Suprapubic skin (tissue), 3 donors: ENCODE data around the gene GRIK4.
"Not testable (repeated sequence)": the region's sequence is repeated elsewhere in the genome, so short reads cannot be mapped to it uniquely, and the experiment has no call there.

Experiments
- POLR2A ChIP-seq, 2 donors: fragments of 450-650 bp; IDR thresholded peaks; one replicate each; pipeline ENCODE4 v1.6.1; 2017; ENCODE audit warnings: antibody characterized with exemption in 2 of 2, mild to moderate bottlenecking in 2 of 2, moderate library complexity in 2 of 2
- TF ChIP-seq, protein P1 (sequence below), 2 donors: fragments of 200-600 bp in 1 of 2; fragments of 450-650 bp in 1 of 2; sonication (generic) in 1 of 2; IDR thresholded peaks; one replicate each; pipeline ENCODE4 v1.5.1; 2016 to 2019; ENCODE audit warnings: antibody characterized with exemption in 2 of 2, mild to moderate bottlenecking in 1 of 2, moderate library complexity in 1 of 2

DNA sequence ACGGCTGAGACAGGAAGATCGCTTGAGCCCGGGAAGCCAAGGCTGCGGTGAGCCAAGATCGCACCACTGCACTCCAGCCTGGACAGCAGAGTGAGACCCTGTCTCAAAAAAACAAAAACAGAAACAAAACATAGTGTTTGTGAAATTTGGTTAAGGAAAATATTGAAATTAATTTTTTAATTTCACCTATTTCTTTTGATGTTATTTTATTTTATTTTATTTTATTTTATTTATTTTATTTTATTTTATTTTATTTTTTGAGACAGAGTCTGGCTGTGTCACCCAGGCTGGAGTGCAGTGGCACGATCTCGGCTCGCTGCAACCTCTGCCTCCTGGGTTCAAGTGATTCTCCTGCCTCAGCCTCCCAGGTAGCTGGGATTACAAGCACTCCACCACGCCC is 275.7 kb downstream of the GRIK4 start:
- TF ChIP-seq, protein P1, sequence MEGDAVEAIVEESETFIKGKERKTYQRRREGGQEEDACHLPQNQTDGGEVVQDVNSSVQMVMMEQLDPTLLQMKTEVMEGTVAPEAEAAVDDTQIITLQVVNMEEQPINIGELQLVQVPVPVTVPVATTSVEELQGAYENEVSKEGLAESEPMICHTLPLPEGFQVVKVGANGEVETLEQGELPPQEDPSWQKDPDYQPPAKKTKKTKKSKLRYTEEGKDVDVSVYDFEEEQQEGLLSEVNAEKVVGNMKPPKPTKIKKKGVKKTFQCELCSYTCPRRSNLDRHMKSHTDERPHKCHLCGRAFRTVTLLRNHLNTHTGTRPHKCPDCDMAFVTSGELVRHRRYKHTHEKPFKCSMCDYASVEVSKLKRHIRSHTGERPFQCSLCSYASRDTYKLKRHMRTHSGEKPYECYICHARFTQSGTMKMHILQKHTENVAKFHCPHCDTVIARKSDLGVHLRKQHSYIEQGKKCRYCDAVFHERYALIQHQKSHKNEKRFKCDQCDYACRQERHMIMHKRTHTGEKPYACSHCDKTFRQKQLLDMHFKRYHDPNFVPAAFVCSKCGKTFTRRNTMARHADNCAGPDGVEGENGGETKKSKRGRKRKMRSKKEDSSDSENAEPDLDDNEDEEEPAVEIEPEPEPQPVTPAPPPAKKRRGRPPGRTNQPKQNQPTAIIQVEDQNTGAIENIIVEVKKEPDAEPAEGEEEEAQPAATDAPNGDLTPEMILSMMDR (IDR thresholded peaks at IDR 0.05), result not testable (repeated sequence)
- not testable (repeated sequence) for TF ChIP-seq POLR2A (IDR thresholded peaks at IDR 0.05)
